ENCODE results near the gene UNG. TPM values are rescaled to one million over a fixed set of nuclear protein-coding genes. Genes with fewer than 3 reads are reported as not detected.

Gene UNG
- total and polyA plus RNA-seq, 9 of the 15 experiments (the other 6 are each of a cell fraction or from before 2014, with no cell fraction given) = 8.4 to 59.8 (median 41.0) TPM

GRCh38 chr12:109115404-109115757 lies 18.0 kb downstream of the UNG start:
- ATAC-seq = no peak
- 20% methylated on average over 3 of the region's 3 CpGs for WGBS (ENCODE audit: insufficient coverage, low coverage, missing lambda C conversion rate)
- no peak for FAIRE-seq
- no peak overlapping the region for H3K4me2 ChIP-seq (ENCODE audit: insufficient read depth, low read length)
- H3K9me1 ChIP-seq (ENCODE audit: control insufficient read depth, insufficient read depth, low read length) = no peaks in the 10 kb centered on the region
- H3K79me2 ChIP-seq (ENCODE audit: control insufficient read depth, insufficient read depth, low read length) = no peaks in the 10 kb centered on the region
- BruUV-seq (replicated peaks) = no TSS peak
- in situ Hi-C loops (cut with MboI) (loop anchor here (10.0 kb wide), 1 partner anchor 269 kb away; no protein-coding TSS in a partner anchor), intact Hi-C loops (cut with micrococcal nuclease) (no loop called here)
- no peaks in the 10 kb centered on the region for H3K9me3 ChIP-seq (replicated peaks; ENCODE audit: control insufficient read depth, insufficient read depth, low read depth, low read length)
- no peak overlapping the region for H3K9ac ChIP-seq (ENCODE audit: insufficient read depth in 1 of 2, low read depth in 2 of 2, low read length in 2 of 2)
- no peak overlapping the region for H3K27ac ChIP-seq (ENCODE audit: extremely low read depth, low read depth, low read length)
- no peak for DNase-seq (ENCODE audit: extremely low read depth in 1 of 4, low spot score in 3 of 4)
- H3K36me3 ChIP-seq (ENCODE audit: control insufficient read depth, insufficient read depth, low read length) = peaks cover 1% of the 10 kb centered on the region; the same call in 1 of the 3 replicates
- no peak overlapping the region for H3K4me3 ChIP-seq
- no peaks in the 10 kb centered on the region for H3K27me3 ChIP-seq (ENCODE audit: control insufficient read depth in 2 of 2, insufficient read depth in 2 of 2, low read length in 2 of 2)
- no peaks in the 10 kb centered on the region for H4K20me1 ChIP-seq (replicated peaks; ENCODE audit: control insufficient read depth, insufficient read depth, low read length)
- H2AFZ ChIP-seq (ENCODE audit: low read depth, low read length) = no peak overlapping the region
- CTCF ChIA-PET (ENCODE audit: low intra/inter-chr PET ratio) = no interaction called here
- H3K4me1 ChIP-seq (replicated peaks in 1 of 2; ENCODE audit: control insufficient read depth in 2 of 2, insufficient read depth in 2 of 2, low read length in 2 of 2) = peaks cover 3 to 15% of the 10 kb centered on the region in 2 experiments
- TF ChIP-seq ELF2 (CRISPR knock-in tag; IDR thresholded peaks at IDR 0.05) = no peak
- POLR2A ChIA-PET = no interaction called here

DNA sequence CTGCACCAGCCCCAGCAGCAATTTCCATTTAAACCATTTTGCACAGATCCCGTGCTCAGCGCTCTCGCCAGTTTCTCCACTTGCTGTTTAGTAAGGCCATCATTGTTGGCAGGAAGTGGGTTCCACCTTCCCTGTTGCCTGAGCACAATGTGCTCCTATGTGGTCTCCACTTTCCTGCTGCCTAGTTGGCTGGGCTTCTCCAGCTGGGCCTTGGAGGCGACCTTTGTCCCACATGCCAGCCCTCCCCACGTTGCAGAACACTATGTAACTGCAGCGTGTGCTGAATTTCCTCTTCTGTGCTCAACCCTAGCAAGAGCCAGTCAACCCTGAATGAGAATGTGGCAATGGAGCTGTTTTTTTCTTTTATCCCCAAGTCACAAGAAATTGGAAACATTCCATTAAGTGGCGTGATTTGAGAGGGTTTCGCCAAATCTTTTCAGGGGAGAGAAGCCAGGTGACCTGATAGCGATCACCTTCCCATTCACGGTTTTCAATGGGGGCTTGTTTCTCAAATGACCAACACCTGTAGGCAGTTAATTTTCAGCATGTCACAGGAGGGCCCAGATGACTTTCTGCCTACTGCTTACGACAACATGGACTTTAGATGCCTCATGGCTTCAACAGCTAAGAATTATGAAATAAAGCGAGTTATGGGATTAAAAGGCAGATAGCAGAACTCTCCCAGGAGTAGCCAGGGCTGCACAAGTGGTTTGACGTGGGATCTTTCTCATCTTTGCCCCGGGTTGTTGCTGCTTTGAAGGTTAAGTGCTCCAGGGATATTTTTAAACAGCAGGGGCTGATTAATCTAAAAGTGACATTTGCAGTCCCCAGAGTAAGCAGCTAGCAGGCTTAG lies 18.6 kb downstream of the UNG start, which contains the start of gene ACACB:
Gene ACACB (plus strand): TSS at position 830 of the 853 bp plus-strand sequence. CDS start 22,819 bp downstream, outside the sequence.
- no peaks in the 10 kb centered on the region for H3K36me3 ChIP-seq (ENCODE audit: control insufficient read depth, insufficient read depth, low read length)
- in situ Hi-C loops (cut with MboI) = loop anchor here (10.0 kb wide), 1 partner anchor 269 kb away; no protein-coding TSS in a partner anchor
- ATAC-seq = no peak
- H3K27ac ChIP-seq (ENCODE audit: extremely low read depth, low read depth, low read length) = no peak within 1 kb of the TSS
- no peak for FAIRE-seq
- no peaks in the 10 kb centered on the region for H3K9me3 ChIP-seq (replicated peaks; ENCODE audit: control insufficient read depth, insufficient read depth, low read depth, low read length)
- H3K79me2 ChIP-seq (ENCODE audit: control insufficient read depth, insufficient read depth, low read length) = no peaks in the 10 kb centered on the region
- POLR2A ChIA-PET = interaction anchor here (0.7 to 1.0 kb wide), 3 partner anchors 17 to 281 kb away, joined by 3 to 4 read pairs (median 3); no protein-coding TSS in a partner anchor
- no peak within 1 kb of the TSS for H3K4me2 ChIP-seq (ENCODE audit: insufficient read depth, low read length)
- H3K9ac ChIP-seq (ENCODE audit: insufficient read depth in 1 of 2, low read depth in 2 of 2, low read length in 2 of 2) = no peak within 1 kb of the TSS
- whole genome bisulfite sequencing (ENCODE audit: insufficient coverage, low coverage, missing lambda C conversion rate) = 47% methylated on average over 14 of the region's 14 CpGs
- peaks cover 3 to 13% of the 10 kb centered on the region in 2 experiments for H3K4me1 ChIP-seq (replicated peaks in 1 of 2; ENCODE audit: control insufficient read depth in 2 of 2, insufficient read depth in 2 of 2, low read length in 2 of 2)
- CTCF ChIA-PET (ENCODE audit: low intra/inter-chr PET ratio) = no interaction called here
- H3K4me3 ChIP-seq = no peak within 1 kb of the TSS
- no peaks in the 10 kb centered on the region for H3K27me3 ChIP-seq (ENCODE audit: control insufficient read depth in 2 of 2, insufficient read depth in 2 of 2, low read length in 2 of 2)
- no peaks in the 10 kb centered on the region for H4K20me1 ChIP-seq (replicated peaks; ENCODE audit: control insufficient read depth, insufficient read depth, low read length)
- BruUV-seq (replicated peaks) = no TSS peak
- no peaks in the 10 kb centered on the region for H3K9me1 ChIP-seq (ENCODE audit: control insufficient read depth, insufficient read depth, low read length)
- DNase-seq (ENCODE audit: extremely low read depth in 1 of 4, low spot score in 3 of 4) = no peak
- intact Hi-C loops (cut with micrococcal nuclease) = no loop called here
- H2AFZ ChIP-seq (ENCODE audit: low read depth, low read length) = no peak within 1 kb of the TSS
- TF ChIP-seq, protein P1, sequence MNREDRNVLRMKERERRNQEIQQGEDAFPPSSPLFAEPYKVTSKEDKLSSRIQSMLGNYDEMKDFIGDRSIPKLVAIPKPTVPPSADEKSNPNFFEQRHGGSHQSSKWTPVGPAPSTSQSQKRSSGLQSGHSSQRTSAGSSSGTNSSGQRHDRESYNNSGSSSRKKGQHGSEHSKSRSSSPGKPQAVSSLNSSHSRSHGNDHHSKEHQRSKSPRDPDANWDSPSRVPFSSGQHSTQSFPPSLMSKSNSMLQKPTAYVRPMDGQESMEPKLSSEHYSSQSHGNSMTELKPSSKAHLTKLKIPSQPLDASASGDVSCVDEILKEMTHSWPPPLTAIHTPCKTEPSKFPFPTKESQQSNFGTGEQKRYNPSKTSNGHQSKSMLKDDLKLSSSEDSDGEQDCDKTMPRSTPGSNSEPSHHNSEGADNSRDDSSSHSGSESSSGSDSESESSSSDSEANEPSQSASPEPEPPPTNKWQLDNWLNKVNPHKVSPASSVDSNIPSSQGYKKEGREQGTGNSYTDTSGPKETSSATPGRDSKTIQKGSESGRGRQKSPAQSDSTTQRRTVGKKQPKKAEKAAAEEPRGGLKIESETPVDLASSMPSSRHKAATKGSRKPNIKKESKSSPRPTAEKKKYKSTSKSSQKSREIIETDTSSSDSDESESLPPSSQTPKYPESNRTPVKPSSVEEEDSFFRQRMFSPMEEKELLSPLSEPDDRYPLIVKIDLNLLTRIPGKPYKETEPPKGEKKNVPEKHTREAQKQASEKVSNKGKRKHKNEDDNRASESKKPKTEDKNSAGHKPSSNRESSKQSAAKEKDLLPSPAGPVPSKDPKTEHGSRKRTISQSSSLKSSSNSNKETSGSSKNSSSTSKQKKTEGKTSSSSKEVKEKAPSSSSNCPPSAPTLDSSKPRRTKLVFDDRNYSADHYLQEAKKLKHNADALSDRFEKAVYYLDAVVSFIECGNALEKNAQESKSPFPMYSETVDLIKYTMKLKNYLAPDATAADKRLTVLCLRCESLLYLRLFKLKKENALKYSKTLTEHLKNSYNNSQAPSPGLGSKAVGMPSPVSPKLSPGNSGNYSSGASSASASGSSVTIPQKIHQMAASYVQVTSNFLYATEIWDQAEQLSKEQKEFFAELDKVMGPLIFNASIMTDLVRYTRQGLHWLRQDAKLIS (CRISPR knock-in tag; IDR thresholded peaks at IDR 0.05) = no peak
- no peak for TF ChIP-seq LEF1 (IDR thresholded peaks at IDR 0.05)

Data from K562 (cell line).